HEK293T (cell line): ENCODE measurements around the gene MEOX1.

Experiments
- CTCF ChIA-PET: fragments of 350-600 bp; formaldehyde crosslinking; extraction: SDS; loops from one replicate; lab custom pipeline; 2021; ENCODE audit warnings: antibody characterized with exemption, inconsistent platforms; lab: Yijun Ruan, JAX
- POLR2A ChIA-PET: fragments of 350-600 bp; formaldehyde crosslinking; extraction: SDS; loops from one replicate; lab custom pipeline; 2020; ENCODE audit warnings: antibody characterized with exemption, inconsistent platforms; lab: Yijun Ruan, JAX
- DNase-seq: peaks from one replicate; pipeline ENCODE4 v3.0.0; 2012; ENCODE audit warnings: mixed read lengths; ENCODE audit errors: extremely low spot score
- ARNT ChIP-seq: fragments of 450-650 bp; IDR thresholded peaks from 2 replicates; pipeline ENCODE4 v1.6.1; 2017; ENCODE audit warnings: mild to moderate bottlenecking
- BHLHE40 ChIP-seq: fragments of 450-650 bp; IDR thresholded peaks from 2 replicates; pipeline ENCODE4 v1.6.1; 2016; ENCODE audit warnings: mild to moderate bottlenecking, moderate library complexity, borderline replicate concordance
- CTBP1 ChIP-seq: fragments of 450-650 bp; IDR thresholded peaks from 2 replicates; pipeline ENCODE4 v1.6.1; 2016; ENCODE audit warnings: borderline replicate concordance
- ELF4 ChIP-seq: fragments of 450-650 bp; IDR thresholded peaks from 2 replicates; pipeline ENCODE4 v1.6.1; 2017; ENCODE audit warnings: antibody characterized with exemption
- FOXA1 ChIP-seq: fragments of 450-650 bp; IDR thresholded peaks from 2 replicates; pipeline ENCODE4 v1.6.1; 2016; ENCODE audit warnings: mild to moderate bottlenecking
- FOXK2 ChIP-seq: fragments of 450-650 bp; IDR thresholded peaks from 2 replicates; pipeline ENCODE4 v1.6.1; 2016; ENCODE audit warnings: mild to moderate bottlenecking
- FOXM1 ChIP-seq: fragments of 450-650 bp; IDR thresholded peaks from 2 replicates; pipeline ENCODE4 v1.6.1; 2017; ENCODE audit warnings: mild to moderate bottlenecking, borderline replicate concordance
- HDGF ChIP-seq: fragments of 450-650 bp; IDR thresholded peaks from 2 replicates; pipeline ENCODE4 v1.6.1; 2017; ENCODE audit warnings: antibody characterized with exemption, borderline replicate concordance
- L3MBTL2 ChIP-seq: fragments of 450-650 bp; conservative IDR thresholded peaks from 2 replicates; pipeline ENCODE4 v1.6.1; 2016; ENCODE audit warnings: mild to moderate bottlenecking
- LEF1 ChIP-seq: fragments of 450-650 bp; IDR thresholded peaks from 2 replicates; pipeline ENCODE4 v1.6.1; 2017; ENCODE audit warnings: mild to moderate bottlenecking, borderline replicate concordance
- NFRKB ChIP-seq: fragments of 450-650 bp; IDR thresholded peaks from 2 replicates; pipeline ENCODE4 v1.6.1; 2016; ENCODE audit warnings: mild to moderate bottlenecking, moderate library complexity
- PKNOX1 ChIP-seq: fragments of 450-650 bp; IDR thresholded peaks from 2 replicates; pipeline ENCODE4 v1.6.1; 2016
- SP1 ChIP-seq: fragments of 450-650 bp; IDR thresholded peaks from 2 replicates; pipeline ENCODE4 v1.6.1; 2017
- SUZ12 ChIP-seq: fragments of 450-650 bp; IDR thresholded peaks from 2 replicates; pipeline ENCODE4 v1.6.1; 2016; ENCODE audit warnings: mild to moderate bottlenecking
- TARDBP ChIP-seq: fragments of 450-650 bp; IDR thresholded peaks from 2 replicates; pipeline ENCODE4 v1.6.1; 2016
- ZNF384 ChIP-seq: fragments of 450-650 bp; IDR thresholded peaks from 2 replicates; pipeline ENCODE4 v1.6.1; 2016

Gene MEOX1

GRCh38 chr17:43599835-43600234, 61.9 kb downstream of the MEOX1 start:
- POLR2A ChIA-PET = no interaction called here
- DNase-seq = no peak
- CTCF ChIA-PET = interaction anchor here (0.7 kb wide), 1 partner anchor 28 kb away, joined by 4 read pairs; no protein-coding TSS in a partner anchor
- TF ChIP-seq LEF1 = no peak
- TF ChIP-seq L3MBTL2 = no peak
- no peak for TF ChIP-seq NFRKB
- no peak for TF ChIP-seq FOXA1
- no peak for TF ChIP-seq PKNOX1
- no peak for TF ChIP-seq HDGF
- no peak for TF ChIP-seq ELF4
- no peak for TF ChIP-seq CTBP1
- no peak for TF ChIP-seq ARNT
- no peak for TF ChIP-seq TARDBP
- TF ChIP-seq FOXM1 = no peak
- TF ChIP-seq FOXK2 = no peak
- TF ChIP-seq BHLHE40 = no peak
- no peak for TF ChIP-seq SUZ12
- no peak for TF ChIP-seq SP1
- no peak for TF ChIP-seq ZNF384

GRCh38 chr17:43599046-43599395, 62.7 kb downstream of the MEOX1 start:
- no peak for DNase-seq
- ChIA-PET POLR2A (no interaction called here), CTCF (no interaction called here)
- TF ChIP-seq FOXM1 (no peak), FOXA1 (no peak), SUZ12 (no peak), ARNT (no peak), SP1 (no peak), TARDBP (no peak), CTBP1 (no peak), LEF1 (no peak), PKNOX1 (no peak), NFRKB (no peak), BHLHE40 (no peak), HDGF (no peak)

- TF ChIP-seq SUZ12 (no peak), CTBP1 (no peak), HDGF (no peak), FOXM1 (no peak), ELF4 (no peak), ZNF384 (no peak), FOXK2 (no peak), ARNT (no peak), BHLHE40 (no peak), SP1 (no peak), NFRKB (no peak), TARDBP (no peak), L3MBTL2 (no peak), LEF1 (no peak), PKNOX1 (no peak)
- ChIA-PET POLR2A (interaction anchor here (1.4 kb wide), 1 partner anchor 73 kb away, joined by 3 read pairs; no protein-coding TSS in a partner anchor), CTCF (no interaction called here)
- no peak for DNase-seq
Measured at GRCh38 chr17:43598357-43599045, 63.2 kb downstream of the MEOX1 start.

- POLR2A ChIA-PET = interaction anchor here (1.4 kb wide), 1 partner anchor 73 kb away, joined by 3 read pairs; no protein-coding TSS in a partner anchor
- DNase-seq = no peak
- TF ChIP-seq NFRKB (no peak), HDGF (no peak), L3MBTL2 (no peak), ELF4 (no peak), PKNOX1 (no peak), FOXK2 (no peak), FOXM1 (no peak), SP1 (no peak), BHLHE40 (no peak), CTBP1 (no peak), TARDBP (no peak), LEF1 (no peak), ZNF384 (no peak), ARNT (no peak)
- CTCF ChIA-PET = interaction anchor here (0.6 kb wide), 1 partner anchor 51 kb away, joined by 3 read pairs; no protein-coding TSS in a partner anchor
Measured at GRCh38 chr17:43597624-43598356, 63.9 kb downstream of the MEOX1 start.

GRCh38 chr17:43595466-43595865, 66.3 kb downstream of the MEOX1 start:
- TF ChIP-seq SP1 = no peak
- no peak for DNase-seq
- POLR2A ChIA-PET = no interaction called here
- CTCF ChIA-PET = no interaction called here
